ENCODE results near the gene ZNF462.

GRCh38 chr9:106828965-106829364 lies 34.0 kb upstream of the ZNF462 start:
- TF ChIP-seq CTCF (IDR thresholded peaks at IDR 0.05) (no peak), POLR2A (IDR thresholded peaks at IDR 0.05) (no peak)
